Measurements from ENCODE around the gene KDELR1.

Gene KDELR1

GRCh38 chr19:48371367-48371766, 20.0 kb downstream of the KDELR1 start:
- no peak for DNase-seq (ENCODE audit: low read depth)

- DNase-seq (ENCODE audit: low read depth) = no peak
These were observed 20.4 kb downstream of the KDELR1 start for GRCh38 chr19:48370955-48371354.

GRCh38 chr19:48368936-48369335, 22.4 kb downstream of the KDELR1 start:
- DNase-seq (ENCODE audit: low read depth) = no peak

- no peak for DNase-seq (ENCODE audit: low read depth)
These were observed 23.5 kb downstream of the KDELR1 start for GRCh38 chr19:48367855-48368254.

- DNase-seq (ENCODE audit: low read depth) = no peak
These were observed 25.7 kb downstream of the KDELR1 start for GRCh38 chr19:48365602-48366001.

- DNase-seq (ENCODE audit: low read depth) = no peak
These were observed 26.6 kb downstream of the KDELR1 start for GRCh38 chr19:48364598-48365348.

- peak; percentile 100 for DNase-seq (ENCODE audit: low read depth)
These were observed 27.3 kb downstream of the KDELR1 start, which contains the start of the genes SYNGR4 and TMEM143 for GRCh38 chr19:48363810-48364597. TSS of gene SYNGR4 (plus strand) at chr19:48364367. CDS start at chr19:48365843, 1,476 bp downstream. TSS of gene TMEM143 (minus strand) at chr19:48363940. CDS start at chr19:48363920, 20 bp downstream.

- DNase-seq (ENCODE audit: low read depth) = no peak
These were observed 27.9 kb downstream of the KDELR1 start for GRCh38 chr19:48363500-48363809.

GRCh38 chr19:48362716-48363499, 28.4 kb downstream of the KDELR1 start:
- DNase-seq (ENCODE audit: low read depth) = peak; percentile 91

GRCh38 chr19:48361912-48362311, 29.4 kb downstream of the KDELR1 start:
- no peak for DNase-seq (ENCODE audit: low read depth)

- no peak for DNase-seq (ENCODE audit: low read depth)
These were observed 32.2 kb downstream of the KDELR1 start for GRCh38 chr19:48359123-48359522.

GRCh38 chr19:48355365-48355954, 35.9 kb downstream of the KDELR1 start:
- DNase-seq (ENCODE audit: low read depth) = no peak

- DNase-seq (ENCODE audit: low read depth) = no peak
These were observed 36.9 kb downstream of the KDELR1 start for GRCh38 chr19:48354332-48354992.

GRCh38 chr19:48353677-48354076, 37.7 kb downstream of the KDELR1 start:
- no peak for DNase-seq (ENCODE audit: low read depth)

- DNase-seq (ENCODE audit: low read depth) = no peak
These were observed 40.0 kb downstream of the KDELR1 start for GRCh38 chr19:48351341-48351752.

- DNase-seq (ENCODE audit: low read depth) = no peak
These were observed 40.5 kb downstream of the KDELR1 start for GRCh38 chr19:48350856-48351255.

- no peak for DNase-seq (ENCODE audit: low read depth)
These were observed 42.6 kb downstream of the KDELR1 start for GRCh38 chr19:48348737-48349136.

GRCh38 chr19:48348045-48348444, 43.3 kb downstream of the KDELR1 start:
- no peak for DNase-seq (ENCODE audit: low read depth)

- DNase-seq (ENCODE audit: low read depth) = no peak
These were observed 45.2 kb downstream of the KDELR1 start for GRCh38 chr19:48346191-48346590.

GRCh38 chr19:48344892-48345291, 46.5 kb downstream of the KDELR1 start:
- DNase-seq (ENCODE audit: low read depth) = no peak

- no peak for DNase-seq (ENCODE audit: low read depth)
These were observed 48.4 kb downstream of the KDELR1 start for GRCh38 chr19:48342841-48343540.
